IMR-90 (cell line): ENCODE data around the gene UMODL1. TPM values are rescaled to one million over a fixed set of nuclear protein-coding genes. Genes with fewer than 3 reads are reported as not detected.

Source experiments
- ATAC-seq: fragments of 200-7000 bp; cut with Tn5 transposase; 2 replicates; pipeline ENCODE4 v1.9.1; 2020; ENCODE audit warnings: low read depth, mild to moderate bottlenecking, moderate library complexity
- Bru-seq: library from RNA; stranded (reverse); fragments of 400-500 nt; gene quantifications from one replicate; lab custom pipeline; 2021; lab: Mats Ljungman, UMichigan
- BruChase-seq, 2 experiments: library from RNA; stranded (reverse); fragments of 400-500 nt; gene quantifications; one replicate each; lab custom pipeline; 2021; lab: Mats Ljungman, UMichigan
- BruUV-seq: library from RNA; stranded (reverse); fragments of 400-500 nt; replicated peaks from 2 replicates; lab custom pipeline; 2021; lab: Mats Ljungman, UMichigan
- CTCF ChIA-PET: fragments of 300-600 bp; formaldehyde crosslinking; extraction: SDS; loops from one replicate; lab custom pipeline; 2021; ENCODE audit warnings: antibody characterized with exemption; lab: Yijun Ruan, JAX
- POLR2A ChIA-PET: fragments of 300-600 bp; sonication (Branson Sonifier 250); formaldehyde crosslinking; loops from one replicate; lab custom pipeline; 2022; ENCODE audit warnings: antibody characterized with exemption; ENCODE audit not compliant: unreplicated experiment; lab: Charles Lee
- DNase-seq: peaks from one replicate; pipeline ENCODE4 v3.0.0; 2013
- H2AFZ ChIP-seq: replicated peaks from 2 replicates; pipeline ENCODE3; 2013; ENCODE audit warnings: low read length, mild to moderate bottlenecking; ENCODE audit not compliant: poor library complexity
- H2AK5ac ChIP-seq: 2 replicates; pipeline ENCODE4 v1.6.1; 2013; ENCODE audit warnings: low read depth, low read length, inconsistent platforms
- H2AK9ac ChIP-seq: replicated peaks from 2 replicates; pipeline ENCODE3; 2013; ENCODE audit warnings: mild to moderate bottlenecking, low read depth, low read length, moderate library complexity; ENCODE audit not compliant: poor library complexity
- H2BK120ac ChIP-seq: 2 replicates; pipeline ENCODE4 v1.6.1; 2013; ENCODE audit warnings: low read depth, low read length, inconsistent platforms
- H2BK15ac ChIP-seq: 3 replicates; pipeline ENCODE4 v1.6.1; 2013; ENCODE audit warnings: low read depth, low read length, inconsistent platforms
- H2BK20ac ChIP-seq: 2 replicates; pipeline ENCODE4 v1.6.1; 2013; ENCODE audit warnings: low read depth, mild to moderate bottlenecking, inconsistent platforms, low read length, moderate library complexity
- H2BK5ac ChIP-seq: 2 replicates; pipeline ENCODE4 v1.6.1; 2013; ENCODE audit warnings: mild to moderate bottlenecking, low read depth, low read length, inconsistent platforms; ENCODE audit not compliant: poor library complexity, severe bottlenecking
- H3K14ac ChIP-seq: replicated peaks from 2 replicates; pipeline ENCODE4 v1.6.1; 2013; ENCODE audit warnings: low read depth, low read length, inconsistent platforms
- H3K18ac ChIP-seq: 2 replicates; pipeline ENCODE4 v1.6.1; 2013; ENCODE audit warnings: low read depth, low read length, control low read depth
- H3K23ac ChIP-seq: 2 replicates; pipeline ENCODE4 v1.6.1; 2013; ENCODE audit warnings: low read depth, low read length, inconsistent platforms
- H3K27ac ChIP-seq: 2 replicates; pipeline ENCODE4 v1.5.1; 2013; ENCODE audit warnings: mild to moderate bottlenecking, control low read depth, low read length; ENCODE audit not compliant: insufficient read depth
- H3K27me3 ChIP-seq: 2 replicates; pipeline ENCODE4 v1.6.1; 2013; ENCODE audit warnings: low read length; ENCODE audit not compliant: control insufficient read depth, insufficient read depth
- H3K36me3 ChIP-seq: 2 replicates; pipeline ENCODE4 v1.6.1; 2013; ENCODE audit warnings: low read length, mixed read lengths; ENCODE audit not compliant: control insufficient read depth, insufficient read depth
- H3K4ac ChIP-seq: 2 replicates; pipeline ENCODE4 v1.6.1; 2013; ENCODE audit warnings: low read depth, low read length, inconsistent platforms
- H3K4me1 ChIP-seq: 2 replicates; pipeline ENCODE4 v1.6.1; 2013; ENCODE audit warnings: low read length, mixed read lengths; ENCODE audit not compliant: control insufficient read depth, insufficient read depth
- H3K4me2 ChIP-seq: 2 replicates; pipeline ENCODE4 v1.6.1; 2013; ENCODE audit warnings: low read depth, mild to moderate bottlenecking, control low read depth, low read length, moderate library complexity
- H3K4me3 ChIP-seq: 2 replicates; pipeline ENCODE4 v1.5.1; 2013; ENCODE audit warnings: low read depth, mild to moderate bottlenecking, control low read depth, low read length, moderate library complexity; ENCODE audit not compliant: insufficient read depth
- H3K56ac ChIP-seq: 2 replicates; pipeline ENCODE4 v1.6.1; 2013; ENCODE audit warnings: low read length, inconsistent platforms; ENCODE audit not compliant: insufficient read depth; ENCODE audit errors: extremely low read depth
- H3K79me1 ChIP-seq, 2 experiments: 2 replicates each; pipeline ENCODE4 v1.6.1; 2013; ENCODE audit warnings: low read length in 2 of 2, inconsistent platforms in 1 of 2, low read depth in 1 of 2
- H3K9ac ChIP-seq: 2 replicates; pipeline ENCODE4 v1.6.1; 2013; ENCODE audit warnings: low read depth, low read length, control low read depth
- H3K9me1 ChIP-seq: 2 replicates; pipeline ENCODE4 v1.6.1; 2013; ENCODE audit warnings: low read length, inconsistent platforms; ENCODE audit not compliant: insufficient read depth
- H3K9me3 ChIP-seq: 2 replicates; pipeline ENCODE4 v1.6.1; 2013; ENCODE audit warnings: low read length; ENCODE audit not compliant: control insufficient read depth, insufficient read depth
- H4K20me1 ChIP-seq: 2 replicates; pipeline ENCODE4 v1.6.1; 2013; ENCODE audit warnings: low read length, inconsistent platforms; ENCODE audit not compliant: insufficient read depth
- H4K5ac ChIP-seq: 2 replicates; pipeline ENCODE4 v1.6.1; 2013; ENCODE audit warnings: mild to moderate bottlenecking, low read depth, low read length, control low read depth
- H4K8ac ChIP-seq, 2 experiments: 2 replicates each; pipeline ENCODE4 v1.6.1; 2013; ENCODE audit warnings: low read depth in 2 of 2, low read length in 2 of 2, control low read depth in 1 of 2, inconsistent platforms in 1 of 2
- H4K91ac ChIP-seq: 2 replicates; pipeline ENCODE4 v1.6.1; 2013; ENCODE audit warnings: low read depth, low read length, inconsistent platforms; ENCODE audit not compliant: insufficient read depth
- MXI1 ChIP-seq: IDR thresholded peaks from 2 replicates; pipeline ENCODE4 v1.6.1; 2012; ENCODE audit warnings: low read depth, mild to moderate bottlenecking, low read length, moderate library complexity, borderline replicate concordance
- POLR2A ChIP-seq: IDR thresholded peaks from 2 replicates; pipeline ENCODE4 v1.6.1; 2012; ENCODE audit warnings: mild to moderate bottlenecking, low read depth, low read length
- RCOR1 ChIP-seq: IDR thresholded peaks from 2 replicates; pipeline ENCODE4 v1.6.1; 2012; ENCODE audit warnings: mild to moderate bottlenecking, low read length, improper control_type of control experiment; ENCODE audit not compliant: insufficient replicate concordance
- WGBS, 2 experiments: methylation state at CpG; one replicate each; pipeline versions ENCODE4 v1.1.5 to v1.1.7; 2013; ENCODE audit warnings: missing lambda C conversion rate in 2 of 2; ENCODE audit not compliant: insufficient read length in 1 of 2; ENCODE audit errors: extremely low coverage in 2 of 2; 5-methylcytosine and 5-hydroxymethylcytosine counted together
- dilution Hi-C: fragments of 300-500 bp; cut with HindIII; formaldehyde crosslinking; loops from one replicate; pipeline ENCODE4 v1.14.3; 2018; ENCODE audit warnings: low sequenced_read_pairs; ENCODE audit not compliant: unreplicated experiment
- in situ Hi-C: fragments of 300-500 bp; cut with MboI; formaldehyde crosslinking; loops from 3 replicates; pipeline ENCODE4 v1.14.3; 2019; ENCODE audit warnings: low sequenced_read_pairs, inconsistent platforms, mixed read lengths
- intact Hi-C: fragments of 100-400 bp; cut with micrococcal nuclease; formaldehyde crosslinking; loops from 2 replicates; pipeline ENCODE4 v1.10.0; 2022
- long read RNA-seq: library from polyadenylated mRNA; unstranded; transcript quantifications from one replicate; pipeline ENCODE4 v2.0.0, GENCODE V29; 2021; ENCODE audit not compliant: unreplicated experiment
- polyA plus RNA-seq, 3 experiments: library from polyadenylated mRNA; depleted of rRNA; stranded (reverse); fragments of >200 nt; gene quantifications; 2 replicates each; pipeline ENCODE4 v1.2.3, GENCODE V29; 2012; ENCODE audit warnings: low replicate concordance in 1 of 3
- total RNA-seq: library from RNA; depleted of rRNA; stranded (reverse); fragments of >200 nt; gene quantifications from 2 replicates; pipeline ENCODE4 v1.2.3, GENCODE V29; 2012; rRNA removed

Gene UMODL1, protein sequence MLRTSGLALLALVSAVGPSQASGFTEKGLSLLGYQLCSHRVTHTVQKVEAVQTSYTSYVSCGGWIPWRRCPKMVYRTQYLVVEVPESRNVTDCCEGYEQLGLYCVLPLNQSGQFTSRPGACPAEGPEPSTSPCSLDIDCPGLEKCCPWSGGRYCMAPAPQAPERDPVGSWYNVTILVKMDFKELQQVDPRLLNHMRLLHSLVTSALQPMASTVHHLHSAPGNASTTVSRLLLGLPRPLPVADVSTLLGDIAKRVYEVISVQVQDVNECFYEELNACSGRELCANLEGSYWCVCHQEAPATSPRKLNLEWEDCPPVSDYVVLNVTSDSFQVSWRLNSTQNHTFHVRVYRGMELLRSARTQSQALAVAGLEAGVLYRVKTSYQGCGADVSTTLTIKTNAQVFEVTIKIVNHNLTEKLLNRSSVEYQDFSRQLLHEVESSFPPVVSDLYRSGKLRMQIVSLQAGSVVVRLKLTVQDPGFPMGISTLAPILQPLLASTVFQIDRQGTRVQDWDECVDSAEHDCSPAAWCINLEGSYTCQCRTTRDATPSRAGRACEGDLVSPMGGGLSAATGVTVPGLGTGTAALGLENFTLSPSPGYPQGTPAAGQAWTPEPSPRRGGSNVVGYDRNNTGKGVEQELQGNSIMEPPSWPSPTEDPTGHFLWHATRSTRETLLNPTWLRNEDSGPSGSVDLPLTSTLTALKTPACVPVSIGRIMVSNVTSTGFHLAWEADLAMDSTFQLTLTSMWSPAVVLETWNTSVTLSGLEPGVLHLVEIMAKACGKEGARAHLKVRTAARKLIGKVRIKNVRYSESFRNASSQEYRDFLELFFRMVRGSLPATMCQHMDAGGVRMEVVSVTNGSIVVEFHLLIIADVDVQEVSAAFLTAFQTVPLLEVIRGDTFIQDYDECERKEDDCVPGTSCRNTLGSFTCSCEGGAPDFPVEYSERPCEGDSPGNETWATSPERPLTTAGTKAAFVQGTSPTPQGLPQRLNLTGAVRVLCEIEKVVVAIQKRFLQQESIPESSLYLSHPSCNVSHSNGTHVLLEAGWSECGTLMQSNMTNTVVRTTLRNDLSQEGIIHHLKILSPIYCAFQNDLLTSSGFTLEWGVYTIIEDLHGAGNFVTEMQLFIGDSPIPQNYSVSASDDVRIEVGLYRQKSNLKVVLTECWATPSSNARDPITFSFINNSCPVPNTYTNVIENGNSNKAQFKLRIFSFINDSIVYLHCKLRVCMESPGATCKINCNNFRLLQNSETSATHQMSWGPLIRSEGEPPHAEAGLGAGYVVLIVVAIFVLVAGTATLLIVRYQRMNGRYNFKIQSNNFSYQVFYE
- total RNA-seq (not detected in 2 replicates), polyA plus RNA-seq (2012; rRNA removed) (0.02 TPM in 1 of 2 replicates, not detected in the other), Bru-seq, nascent RNA (percentile 20 among the genes with signal in this experiment), BruChase-seq, experiment 1, labeled RNA remaining after a 6-hour chase (percentile 32 among the genes with signal in this experiment), BruChase-seq, experiment 2, labeled RNA remaining after a 2-hour chase (percentile 32 among the genes with signal in this experiment)
- polyA plus RNA-seq (2012; cell fraction: cytosol; rRNA removed) = 0.03 TPM in 1 of 2 replicates, not detected in the other
- 0.04 and 0.07 TPM in 2 replicates for polyA plus RNA-seq (2012; cell fraction: nucleus; rRNA removed; ENCODE audit: low replicate concordance)
- long read RNA-seq = 0 reads

DNA sequence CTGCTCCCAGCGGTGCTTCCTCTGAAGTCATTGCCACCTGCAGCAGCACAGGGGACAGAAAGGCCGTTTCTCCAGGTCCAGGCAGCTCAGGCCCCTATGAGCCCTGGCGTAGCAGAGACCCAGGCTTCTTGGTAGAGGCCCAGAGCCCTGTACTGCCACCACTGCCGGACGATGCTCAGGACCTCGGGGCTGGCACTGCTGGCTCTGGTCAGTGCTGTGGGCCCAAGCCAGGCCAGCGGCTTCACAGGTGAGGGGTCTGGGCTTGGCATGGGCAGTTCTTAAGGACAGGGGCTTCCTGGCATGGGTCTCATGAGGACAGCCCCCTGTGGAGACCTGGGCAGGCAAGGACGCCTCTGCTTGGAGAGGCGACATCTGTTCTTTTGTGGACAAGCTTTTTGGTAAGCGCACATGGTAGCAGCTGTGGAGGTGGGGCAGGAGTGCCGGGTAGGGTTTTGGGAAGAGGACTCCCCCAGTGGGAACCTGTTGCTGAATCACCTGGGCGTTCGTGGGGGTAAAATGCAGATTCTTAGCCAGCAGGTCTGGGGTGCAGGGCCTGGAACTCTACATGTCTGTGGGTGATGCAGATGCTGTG is at the start of gene UMODL1:
UMODL1 (plus strand) TSS at position 172 of the 592 bp plus-strand sequence; CDS start at position 172, 0 bp downstream.
- in situ Hi-C loops = no loop called here
- no peak within 1 kb of the TSS for H3K4me2 ChIP-seq
- ChIA-PET POLR2A (no interaction called here), CTCF (no interaction called here)
- no peaks in the 10 kb centered on the region for H3K36me3 ChIP-seq
- H2AFZ ChIP-seq = no peak within 1 kb of the TSS
- no peaks in the 10 kb centered on the region for H3K9me3 ChIP-seq
- no peak within 1 kb of the TSS for H3K18ac ChIP-seq
- no peak within 1 kb of the TSS for H3K9ac ChIP-seq
- H4K20me1 ChIP-seq = no peaks in the 10 kb centered on the region
- H3K4me3 ChIP-seq = no peak within 1 kb of the TSS
- no peaks in the 10 kb centered on the region for H3K79me1 ChIP-seq
- intact Hi-C loops = no loop called here
- no peak within 1 kb of the TSS for H2BK15ac ChIP-seq
- no peak within 1 kb of the TSS for H2AK5ac ChIP-seq
- no peak within 1 kb of the TSS for H4K5ac ChIP-seq
- H3K4me1 ChIP-seq = no peaks in the 10 kb centered on the region
- no peak within 1 kb of the TSS for H2BK120ac ChIP-seq
- no peak within 1 kb of the TSS for H3K27ac ChIP-seq
- TF ChIP-seq RCOR1 (no peak), MXI1 (no peak), POLR2A (no peak)
- H3K9me1 ChIP-seq = 0 out of 2 replicates have a peak, but pooled peaks cover 4% of the 10 kb centered on the region
- H2BK20ac ChIP-seq = no peak within 1 kb of the TSS
- peaks cover 18% of the 10 kb centered on the region for H3K27me3 ChIP-seq
- BruUV-seq = no TSS peak
- WGBS, 2 experiments = 100% methylated on average over 2 of the region's 13 CpGs; no CpG with 5 or more reads in 1 of the 2 experiments
- H3K14ac ChIP-seq = no peak within 1 kb of the TSS
- no peak within 1 kb of the TSS for H3K23ac ChIP-seq
- no peak within 1 kb of the TSS for H2AK9ac ChIP-seq
- no peak for DNase-seq
- no peak within 1 kb of the TSS for H3K56ac ChIP-seq
- dilution Hi-C loops = no loop called here
- no peak within 1 kb of the TSS for H4K91ac ChIP-seq
- no peak for ATAC-seq
- no peak within 1 kb of the TSS for H3K4ac ChIP-seq
- no peak within 1 kb of the TSS for H4K8ac ChIP-seq
- H2BK5ac ChIP-seq = no peak within 1 kb of the TSS
